GM18873 (cell line): Measurements from ENCODE around the gene PLPPR1.

Source experiments
- ATAC-seq: cut with Tn5 transposase; IDR thresholded peaks from one replicate; pipeline ENCODE4 v1.9.1; 2021; ENCODE audit warnings: mild to moderate bottlenecking, moderate library complexity, moderate number of reproducible peaks; ENCODE audit not compliant: unreplicated experiment, low FRiP score

Gene PLPPR1

GRCh38 chr9:101028346-101029314, at the start of gene PLPPR1:
TSS of gene PLPPR1 (plus strand) at chr9:101028727.
- ATAC-seq: no peak

DNA sequence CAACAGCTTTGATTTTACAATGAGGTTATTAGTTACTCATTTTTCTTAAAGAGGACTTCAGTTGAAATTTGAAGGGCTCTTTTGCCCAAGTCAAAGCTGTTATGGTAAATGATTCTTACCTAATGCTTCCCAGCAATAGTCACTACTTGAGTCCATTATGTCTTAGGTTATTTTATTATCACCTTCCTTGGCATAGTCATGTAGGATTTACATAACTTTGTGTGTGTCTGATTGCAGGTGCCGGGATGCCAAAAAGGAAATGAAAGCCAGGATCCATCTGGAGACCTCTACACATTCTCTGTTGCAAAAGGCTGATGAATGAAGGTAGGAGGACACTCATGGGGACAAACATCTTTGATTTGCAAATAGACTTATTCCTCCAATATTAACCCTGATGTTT, 38.8 kb upstream of the PLPPR1 start:
- no peak for ATAC-seq

GRCh38 chr9:100990605-100991381, 37.7 kb upstream of the PLPPR1 start:
- no peak for ATAC-seq

- ATAC-seq: no peak
Observed at GRCh38 chr9:100992632-100993031, 35.9 kb upstream of the PLPPR1 start.

GRCh38 chr9:100999906-101000544, 28.5 kb upstream of the PLPPR1 start:
- ATAC-seq: no peak

DNA sequence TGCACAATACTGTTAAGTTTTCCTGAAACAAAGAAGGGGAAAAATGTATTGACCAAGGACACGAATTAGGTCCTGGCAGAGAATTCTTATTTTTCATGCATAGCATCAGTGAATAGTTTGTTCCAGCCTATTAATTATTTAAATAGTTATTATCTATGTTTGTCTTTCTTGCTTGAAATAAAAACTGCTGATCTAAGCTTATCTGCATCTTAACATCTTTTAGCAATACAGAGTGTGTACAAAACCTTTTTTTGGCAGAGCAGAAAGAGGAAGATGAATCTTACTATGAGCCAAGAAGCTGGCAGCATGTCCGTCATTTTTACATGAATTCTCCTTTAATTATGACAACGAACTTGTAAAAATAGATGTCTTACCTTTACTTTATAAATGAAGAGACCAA, 23.3 kb upstream of the PLPPR1 start:
- ATAC-seq: no peak

DNA sequence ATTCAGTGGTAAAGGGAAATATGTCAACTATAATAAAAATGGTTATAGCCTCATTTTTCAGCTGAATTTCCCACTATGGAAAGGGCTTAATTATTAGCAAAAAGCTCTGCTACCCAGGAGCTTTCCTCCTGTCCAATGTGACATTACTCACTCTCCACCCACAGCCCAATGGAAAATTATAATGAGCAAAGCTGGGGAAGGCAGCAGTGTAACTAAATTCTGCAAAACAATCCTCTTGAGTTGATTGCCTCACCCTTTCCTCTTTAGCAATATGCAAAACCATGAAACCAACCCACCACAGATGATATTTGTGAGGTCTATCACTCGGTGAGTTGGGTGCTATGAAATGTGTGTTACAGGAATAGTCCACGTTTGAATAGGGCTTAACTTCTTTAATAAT, 14.0 kb upstream of the PLPPR1 start:
- ATAC-seq: no peak

GRCh38 chr9:101018467-101018866, 10.1 kb upstream of the PLPPR1 start:
- no peak for ATAC-seq

DNA sequence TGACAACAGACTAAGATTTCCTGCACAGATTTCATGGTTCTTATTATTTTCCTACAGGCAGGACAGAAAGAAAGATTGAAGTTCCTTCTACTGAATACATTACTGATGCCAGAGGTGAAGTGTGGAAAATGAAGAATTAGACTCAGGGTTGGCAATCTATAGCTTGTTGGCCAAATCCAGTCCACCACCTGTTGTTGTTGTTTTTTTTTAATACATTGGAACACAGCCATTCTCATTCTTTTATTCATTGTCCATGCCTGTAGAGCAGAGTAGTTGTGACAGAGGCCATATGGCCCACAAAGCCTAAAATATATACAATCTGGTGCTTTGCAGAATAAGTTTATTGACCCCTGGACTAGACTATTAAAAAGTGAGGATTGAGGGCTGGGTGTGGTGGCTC, 5.8 kb upstream of the PLPPR1 start:
- ATAC-seq: no peak

DNA sequence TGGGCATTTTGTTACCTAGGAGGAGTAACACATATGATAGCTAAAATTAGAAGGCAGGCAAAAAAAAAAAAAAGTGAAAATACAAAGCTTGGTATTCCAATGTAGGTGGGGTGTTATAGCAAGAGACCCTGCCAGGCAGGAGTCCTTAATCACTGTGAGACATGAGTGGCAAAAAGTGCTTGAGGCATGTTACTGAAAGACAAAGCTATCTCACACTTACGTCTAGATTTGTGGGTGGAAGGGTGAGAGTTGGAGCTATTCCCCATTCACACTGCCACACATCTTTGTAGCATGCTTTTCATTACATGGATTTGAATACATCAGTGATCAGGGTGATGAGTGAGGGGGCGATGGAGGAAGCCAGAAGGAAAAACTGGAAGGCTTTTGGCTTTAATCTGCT, 2.6 kb upstream of the PLPPR1 start:
- ATAC-seq: no peak

DNA sequence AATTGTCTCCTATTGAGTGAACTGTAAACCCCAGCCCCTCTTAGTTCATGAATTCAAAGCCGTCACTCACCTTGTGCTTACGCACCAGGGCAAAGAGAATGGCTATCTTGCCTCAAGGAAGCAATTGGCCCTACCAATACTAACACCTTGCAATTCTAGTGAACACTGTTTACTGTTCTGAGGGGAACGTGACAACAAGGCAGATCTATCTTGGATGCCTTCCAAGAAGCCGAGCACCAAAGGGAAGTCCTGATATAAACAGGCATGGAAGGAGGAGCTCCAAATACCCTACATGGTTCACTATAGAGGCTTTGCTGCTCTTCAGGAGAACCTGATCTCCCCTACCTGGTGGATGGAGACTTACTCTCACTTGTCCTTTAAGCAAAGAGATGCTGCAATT, 1.7 kb upstream of the PLPPR1 start:
- ATAC-seq: no peak

- ATAC-seq: no peak
Observed at GRCh38 chr9:101027236-101027635, 1.3 kb upstream of the PLPPR1 start.

DNA sequence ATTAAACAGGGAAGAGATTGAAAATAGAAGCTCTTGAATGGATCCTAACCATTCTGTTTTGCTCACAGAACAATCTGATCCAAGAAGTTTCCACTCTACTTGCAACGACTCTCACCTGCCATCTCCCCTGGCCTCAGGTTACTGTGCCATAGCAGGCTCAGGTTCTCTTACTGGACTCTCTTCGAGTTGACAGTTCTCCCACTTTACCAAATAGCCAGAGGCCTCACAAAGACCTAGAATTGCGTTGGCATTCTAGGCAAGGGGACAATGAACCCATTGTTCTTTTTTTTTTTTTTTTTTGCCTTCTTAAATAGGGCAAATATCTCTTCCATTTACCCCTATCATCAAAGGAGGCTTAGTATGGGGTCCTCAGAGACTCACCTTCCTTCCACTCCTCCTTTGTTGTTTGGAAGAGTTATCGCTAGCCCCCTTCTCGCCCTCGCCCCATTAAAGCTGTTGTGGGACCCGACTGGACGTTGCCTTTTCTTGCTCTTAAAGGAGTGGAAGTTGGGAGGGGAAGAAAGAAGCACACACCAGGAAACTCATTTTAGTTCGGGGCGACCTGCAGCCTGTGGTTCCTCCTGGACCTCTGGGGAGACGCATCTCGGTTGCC, 688 bp upstream of the PLPPR1 start:
- no peak for ATAC-seq

DNA sequence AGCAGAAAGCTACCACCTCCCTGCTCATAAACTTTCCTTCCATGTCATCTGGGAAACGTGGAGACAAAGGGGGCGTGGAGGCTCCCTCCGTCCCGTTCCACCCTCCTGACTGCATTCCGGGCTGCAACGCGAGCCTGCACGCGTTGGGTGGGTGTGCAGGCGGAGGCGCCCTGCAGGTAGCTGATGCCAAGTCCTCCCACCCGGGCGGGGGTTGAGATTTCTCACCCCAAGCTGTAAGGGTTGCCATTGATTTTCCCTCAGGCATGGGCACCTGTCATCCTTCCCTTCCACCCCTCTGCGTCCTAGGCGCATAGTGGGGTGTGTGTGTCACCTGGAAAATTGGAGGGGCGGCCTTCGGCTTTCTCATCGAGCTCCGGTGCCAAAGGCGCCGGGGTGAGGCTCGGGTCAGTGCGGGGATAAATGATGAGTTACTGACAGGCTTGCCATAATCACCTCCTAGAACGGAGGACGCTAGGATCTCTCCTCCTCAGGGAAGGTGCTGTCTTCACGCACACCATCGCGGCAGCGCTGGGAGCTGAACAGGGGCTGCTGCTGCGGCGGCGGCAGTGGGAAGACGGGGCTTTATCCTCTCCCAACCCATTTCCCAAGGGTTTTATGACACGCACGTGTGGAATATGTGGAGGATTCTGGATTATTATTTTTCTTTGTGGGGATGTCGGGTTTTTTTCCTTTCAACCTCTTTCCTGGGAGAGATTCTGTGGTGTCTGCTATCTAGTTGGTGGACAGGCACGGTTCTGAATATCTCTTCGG, 973 bp downstream of the PLPPR1 start:
- ATAC-seq: no peak

DNA sequence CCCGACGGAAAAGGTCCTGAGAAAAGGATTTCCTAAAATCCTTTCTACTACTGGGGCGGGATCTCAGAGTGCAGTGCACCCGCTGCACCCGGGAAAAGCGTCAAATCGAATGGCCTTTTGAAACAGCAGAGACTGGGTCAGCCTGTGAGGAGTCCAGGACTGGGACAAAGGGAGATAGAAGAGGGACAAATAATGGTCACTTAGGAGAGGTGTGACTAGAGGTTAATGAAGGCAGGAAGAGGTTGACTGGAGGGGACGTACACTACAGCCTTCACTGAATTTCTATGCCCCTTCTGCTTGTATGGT, 1.5 kb downstream of the PLPPR1 start:
- no peak for ATAC-seq

DNA sequence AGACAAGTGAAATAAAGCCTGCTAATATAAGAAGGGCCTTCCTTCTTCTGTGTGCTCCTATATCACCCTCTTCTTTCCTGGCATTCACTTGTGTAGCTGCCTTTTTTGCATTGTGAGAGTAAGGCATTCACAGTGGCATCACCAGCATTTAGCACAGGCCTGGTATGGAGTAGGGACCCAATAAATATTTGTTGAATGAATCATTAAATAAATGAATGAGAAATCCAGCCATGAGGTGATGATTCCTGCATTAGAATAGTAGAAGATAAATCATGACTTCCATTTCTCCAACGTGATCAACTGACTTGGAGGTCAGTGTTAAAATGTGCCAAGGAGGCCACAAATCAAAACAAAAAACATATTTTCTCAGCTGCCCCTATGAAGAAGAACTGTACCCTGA, 3.9 kb downstream of the PLPPR1 start:
- ATAC-seq: no peak

DNA sequence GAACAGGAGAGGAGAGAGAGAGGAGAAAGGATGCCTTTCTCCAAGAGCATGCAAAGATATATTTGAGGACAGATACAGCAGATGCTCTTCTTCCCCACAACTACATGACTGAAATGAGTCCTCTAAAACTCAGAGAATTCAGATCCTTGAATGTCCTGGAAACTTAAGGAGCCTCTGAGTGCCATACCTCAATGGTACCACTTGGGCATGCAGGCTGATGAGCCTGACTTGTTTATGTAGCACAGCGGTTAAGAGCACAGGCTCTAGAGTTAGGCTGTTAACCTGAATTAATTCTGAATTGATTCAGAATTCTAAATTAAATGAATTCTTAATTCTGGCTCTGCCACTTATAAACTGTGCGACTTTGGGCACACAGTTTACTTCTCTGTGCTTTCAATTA, 5.7 kb downstream of the PLPPR1 start:
- ATAC-seq: no peak

GRCh38 chr9:101035098-101035497, 6.6 kb downstream of the PLPPR1 start:
- ATAC-seq: no peak

GRCh38 chr9:101037430-101037829, 8.9 kb downstream of the PLPPR1 start:
- no peak for ATAC-seq

DNA sequence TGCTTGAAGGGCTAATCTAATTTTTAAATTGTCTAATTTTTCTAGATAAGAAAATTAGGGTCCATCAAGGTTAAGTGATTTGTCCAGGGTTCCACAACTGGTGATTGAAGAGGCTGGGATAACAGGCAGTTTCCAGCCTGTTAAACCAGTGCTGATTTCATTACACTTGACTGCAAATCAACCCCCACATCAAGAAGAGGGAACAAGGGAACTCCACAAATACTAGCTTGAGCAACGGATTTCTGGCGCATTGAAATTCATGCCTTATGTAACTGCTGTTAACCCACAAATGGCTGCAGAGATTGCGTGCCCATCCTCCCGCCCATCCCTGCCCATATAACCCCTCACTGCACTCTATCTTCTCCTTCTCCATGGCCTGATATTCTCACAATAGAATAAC, 10.0 kb downstream of the PLPPR1 start:
- ATAC-seq: no peak
